ENCODE data around the gene FAM216B. TPM values are rescaled to one million over a fixed set of nuclear protein-coding genes. Genes with fewer than 3 reads are reported as not detected.

The FAM216B gene
- polyA plus RNA-seq, 3 donors: not detected

GRCh38 chr13:42814868-42815267, 33.5 kb downstream of the FAM216B start:
- Histone ChIP-seq H3K4me2 (replicated peaks; ENCODE audit: extremely low read depth, low read length, poor library complexity, severe bottlenecking) (no peak overlapping the region), H2AFZ (ENCODE audit: insufficient read depth, low read depth, low read length, poor library complexity, severe bottlenecking) (no peak overlapping the region), H3K79me2 (ENCODE audit: insufficient read depth, low read length) (no peaks in the 10 kb centered on the region), H3K9ac (ENCODE audit: insufficient read depth, low read length, poor library complexity, severe bottlenecking) (no peak overlapping the region), H3K27ac (ENCODE audit: low read depth in 1 of 2, low read length in 2 of 2) (no peak overlapping the region), H3K4me3 (replicated peaks in 1 of 3; ENCODE audit: low read depth in 2 of 3, low read length in 3 of 3) (no peak overlapping the region), H3K4me1 (ENCODE audit: control insufficient read depth in 1 of 2, insufficient read depth in 2 of 2, low read length in 2 of 2) (no peaks in the 10 kb centered on the region), H4K20me1 (ENCODE audit: insufficient read depth, low read length) (no peaks in the 10 kb centered on the region), H3K9me3 (replicated peaks in 1 of 2; ENCODE audit: control insufficient read depth in 1 of 2, insufficient read depth in 1 of 2, low read length in 2 of 2) (peaks cover 0 to 8% of the 10 kb centered on the region in 2 donors), H3K36me3 (replicated peaks in 1 of 2; ENCODE audit: control insufficient read depth in 1 of 2, insufficient read depth in 2 of 2, low read length in 2 of 2) (no peaks in the 10 kb centered on the region), H3K27me3 (ENCODE audit: control insufficient read depth in 2 of 2, insufficient read depth in 2 of 2, low read length in 2 of 2) (no peaks in the 10 kb centered on the region)
- intact Hi-C loops (cut with micrococcal nuclease): no loop called here
- Mint-ChIP-seq H3K27me3 (ENCODE audit: low read depth in 3 of 3) (peaks cover 0 to 1% (median 0%) of the 10 kb centered on the region in 3 donors), H3K27ac (no peak overlapping the region), H3K9me3 (peaks cover 0 to 11% (median 5%) of the 10 kb centered on the region in 7 donors), H3K4me1 (peaks cover 5% of the 10 kb centered on the region), H3K4me3 (no peak overlapping the region), H3K36me3 (no peaks in the 10 kb centered on the region)
- no peak for TF ChIP-seq CTCF (IDR thresholded peaks at IDR 0.05)
- DNase-seq: no peak

- H3K36me3 ChIP-seq (replicated peaks in 1 of 2; ENCODE audit: control insufficient read depth in 1 of 2, insufficient read depth in 2 of 2, low read length in 2 of 2): no peaks in the 10 kb centered on the region
- H3K9ac ChIP-seq (ENCODE audit: insufficient read depth, low read length, poor library complexity, severe bottlenecking): no peak overlapping the region
- Mint-ChIP-seq H3K9me3 (peaks cover 0 to 9% (median 5%) of the 10 kb centered on the region in 7 donors), H3K36me3 (no peaks in the 10 kb centered on the region), H3K27me3 (ENCODE audit: low read depth in 3 of 3) (peaks cover 0 to 1% (median 0%) of the 10 kb centered on the region in 3 donors), H3K27ac (no peak overlapping the region), H3K4me1 (peaks cover 5% of the 10 kb centered on the region), H3K4me3 (no peak overlapping the region)
- H3K27ac ChIP-seq (ENCODE audit: low read depth in 1 of 2, low read length in 2 of 2): no peak overlapping the region
- no peak overlapping the region for H3K4me3 ChIP-seq (replicated peaks in 1 of 3; ENCODE audit: low read depth in 2 of 3, low read length in 3 of 3)
- no peak overlapping the region for H2AFZ ChIP-seq (ENCODE audit: insufficient read depth, low read depth, low read length, poor library complexity, severe bottlenecking)
- no peaks in the 10 kb centered on the region for H3K27me3 ChIP-seq (ENCODE audit: control insufficient read depth in 2 of 2, insufficient read depth in 2 of 2, low read length in 2 of 2)
- H3K4me1 ChIP-seq (ENCODE audit: control insufficient read depth in 1 of 2, insufficient read depth in 2 of 2, low read length in 2 of 2): no peaks in the 10 kb centered on the region
- H3K4me2 ChIP-seq (replicated peaks; ENCODE audit: extremely low read depth, low read length, poor library complexity, severe bottlenecking): no peak overlapping the region
- H3K79me2 ChIP-seq (ENCODE audit: insufficient read depth, low read length): no peaks in the 10 kb centered on the region
- no peak for TF ChIP-seq CTCF (IDR thresholded peaks at IDR 0.05)
- no peak for DNase-seq
- no peaks in the 10 kb centered on the region for H4K20me1 ChIP-seq (ENCODE audit: insufficient read depth, low read length)
- WGBS (ENCODE audit: insufficient coverage): 100% methylated on average over 1 of the region's 3 CpGs
- intact Hi-C loops (cut with micrococcal nuclease): no loop called here
- peaks cover 0 to 8% of the 10 kb centered on the region in 2 donors for H3K9me3 ChIP-seq (replicated peaks in 1 of 2; ENCODE audit: control insufficient read depth in 1 of 2, insufficient read depth in 1 of 2, low read length in 2 of 2)
Measured at GRCh38 chr13:42815681-42816080, 34.3 kb downstream of the FAM216B start.

Data from CD14-positive monocyte (primary cell).